ENCODE data around the gene GSDME. TPM values are rescaled to one million over a fixed set of nuclear protein-coding genes. Genes with fewer than 3 reads are reported as not detected.

Gene GSDME
- total and polyA plus RNA-seq, 2 experiments from 2014 or later, result 35.1 to 48.1 TPM

- no peak overlapping the region for H3K4me2 ChIP-seq
- no peaks in the 10 kb centered on the region for H3K9me3 ChIP-seq (ENCODE audit: low read depth)
- H3K79me2 ChIP-seq, result no peaks in the 10 kb centered on the region
- no peaks in the 10 kb centered on the region for H3K27me3 ChIP-seq
- no peaks in the 10 kb centered on the region for H4K20me1 ChIP-seq (ENCODE audit: insufficient read depth, poor library complexity, severe bottlenecking)
- no peak for DNase-seq (ENCODE audit: low spot score)
- no peaks in the 10 kb centered on the region for H3K9me2 ChIP-seq (replicated peaks; ENCODE audit: insufficient read depth)
- no peak overlapping the region for H3K4me3 ChIP-seq
- no peak for TF ChIP-seq EZH2phosphoT487 (IDR thresholded peaks at IDR 0.05; ENCODE audit: low read depth, severe bottlenecking, unreplicated experiment)
- TF ChIP-seq, protein P1, sequence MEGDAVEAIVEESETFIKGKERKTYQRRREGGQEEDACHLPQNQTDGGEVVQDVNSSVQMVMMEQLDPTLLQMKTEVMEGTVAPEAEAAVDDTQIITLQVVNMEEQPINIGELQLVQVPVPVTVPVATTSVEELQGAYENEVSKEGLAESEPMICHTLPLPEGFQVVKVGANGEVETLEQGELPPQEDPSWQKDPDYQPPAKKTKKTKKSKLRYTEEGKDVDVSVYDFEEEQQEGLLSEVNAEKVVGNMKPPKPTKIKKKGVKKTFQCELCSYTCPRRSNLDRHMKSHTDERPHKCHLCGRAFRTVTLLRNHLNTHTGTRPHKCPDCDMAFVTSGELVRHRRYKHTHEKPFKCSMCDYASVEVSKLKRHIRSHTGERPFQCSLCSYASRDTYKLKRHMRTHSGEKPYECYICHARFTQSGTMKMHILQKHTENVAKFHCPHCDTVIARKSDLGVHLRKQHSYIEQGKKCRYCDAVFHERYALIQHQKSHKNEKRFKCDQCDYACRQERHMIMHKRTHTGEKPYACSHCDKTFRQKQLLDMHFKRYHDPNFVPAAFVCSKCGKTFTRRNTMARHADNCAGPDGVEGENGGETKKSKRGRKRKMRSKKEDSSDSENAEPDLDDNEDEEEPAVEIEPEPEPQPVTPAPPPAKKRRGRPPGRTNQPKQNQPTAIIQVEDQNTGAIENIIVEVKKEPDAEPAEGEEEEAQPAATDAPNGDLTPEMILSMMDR (IDR thresholded peaks at IDR 0.05; ENCODE audit: poor library complexity), result no peak
- TF ChIP-seq EZH2 (IDR thresholded peaks at IDR 0.05; ENCODE audit: borderline replicate concordance), result no peak
- WGBS (ENCODE audit: low lambda C conversion rate, missing lambda C conversion rate), result 79% methylated on average over 2 of the region's 2 CpGs
- H3K27ac ChIP-seq, result no peak overlapping the region
- H2AFZ ChIP-seq, result no peak overlapping the region
- H3K36me3 ChIP-seq (replicated peaks; ENCODE audit: insufficient read depth, low read depth), result no peaks in the 10 kb centered on the region
- H3K4me1 ChIP-seq (ENCODE audit: insufficient read depth), result no peaks in the 10 kb centered on the region
Observed at GRCh38 chr7:24660546-24660945, 96.7 kb downstream of the GSDME start.

DNA sequence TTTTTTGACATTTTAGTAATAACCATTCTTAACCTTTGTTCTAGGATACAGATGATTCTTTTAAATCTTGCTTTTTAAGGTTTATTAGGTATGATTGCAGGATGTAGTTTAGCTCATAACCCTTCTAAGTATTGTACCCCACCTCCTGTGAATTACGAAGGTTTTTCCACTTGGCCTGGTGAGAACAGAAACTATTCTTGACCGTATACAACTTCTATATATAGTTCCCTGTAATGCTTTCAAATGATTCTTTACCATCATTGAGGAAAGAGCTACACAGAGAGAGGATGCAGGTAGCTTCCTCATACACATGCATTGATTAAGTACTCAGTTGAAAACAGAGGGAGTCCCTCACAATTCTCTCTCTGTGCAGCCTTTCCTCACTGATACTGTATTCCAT, 97.8 kb downstream of the GSDME start:
- Histone ChIP-seq H3K79me2 (no peaks in the 10 kb centered on the region), H3K27me3 (no peaks in the 10 kb centered on the region), H3K9me2 (replicated peaks; ENCODE audit: insufficient read depth) (no peaks in the 10 kb centered on the region), H3K9me3 (ENCODE audit: low read depth) (no peaks in the 10 kb centered on the region), H3K4me1 (ENCODE audit: insufficient read depth) (no peaks in the 10 kb centered on the region), H3K36me3 (replicated peaks; ENCODE audit: insufficient read depth, low read depth) (no peaks in the 10 kb centered on the region), H2AFZ (no peak overlapping the region), H3K4me2 (no peak overlapping the region), H3K27ac (no peak overlapping the region), H4K20me1 (ENCODE audit: insufficient read depth, poor library complexity, severe bottlenecking) (no peaks in the 10 kb centered on the region), H3K4me3 (no peak overlapping the region)
- 94% methylated on average over 2 of the region's 2 CpGs for WGBS (ENCODE audit: low lambda C conversion rate, missing lambda C conversion rate)
- TF ChIP-seq, protein P1 (IDR thresholded peaks at IDR 0.05; ENCODE audit: poor library complexity), result no peak
- TF ChIP-seq EZH2phosphoT487 (IDR thresholded peaks at IDR 0.05; ENCODE audit: low read depth, severe bottlenecking, unreplicated experiment) (no peak), EZH2 (IDR thresholded peaks at IDR 0.05; ENCODE audit: borderline replicate concordance) (no peak)
- DNase-seq (ENCODE audit: low spot score), result no peak

DNA sequence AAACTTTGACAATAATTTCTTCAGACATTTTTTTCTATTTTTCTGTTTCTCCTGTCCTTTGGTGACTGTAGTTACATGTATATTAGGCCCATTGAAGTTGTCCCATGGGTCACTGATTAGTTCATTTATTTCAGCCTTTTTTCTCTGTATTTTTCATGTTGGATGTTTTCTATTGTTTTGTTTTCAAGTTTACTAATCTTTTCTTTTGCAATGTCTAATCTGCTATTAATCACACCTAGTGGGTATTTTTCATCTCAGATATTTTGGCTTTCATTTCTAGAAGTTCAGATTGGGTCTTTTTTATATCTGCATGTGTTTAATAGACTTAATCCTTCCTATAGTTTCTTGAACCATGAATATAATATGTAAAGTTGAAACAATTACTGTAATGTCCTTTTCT, 99.3 kb downstream of the GSDME start:
- H2AFZ ChIP-seq, result no peak overlapping the region
- TF ChIP-seq EZH2phosphoT487 (IDR thresholded peaks at IDR 0.05; ENCODE audit: low read depth, severe bottlenecking, unreplicated experiment) (no peak), EZH2 (IDR thresholded peaks at IDR 0.05; ENCODE audit: borderline replicate concordance) (no peak)
- TF ChIP-seq, protein P1 (IDR thresholded peaks at IDR 0.05; ENCODE audit: poor library complexity), result no peak

GRCh38 chr7:24656608-24657007, 100.7 kb downstream of the GSDME start:
- no peaks in the 10 kb centered on the region for H3K9me2 ChIP-seq (replicated peaks; ENCODE audit: insufficient read depth)
- H3K4me2 ChIP-seq, result no peak overlapping the region
- no peak overlapping the region for H3K4me3 ChIP-seq
- TF ChIP-seq, protein P1 (IDR thresholded peaks at IDR 0.05; ENCODE audit: poor library complexity), result no peak
- no peak for TF ChIP-seq EZH2phosphoT487 (IDR thresholded peaks at IDR 0.05; ENCODE audit: low read depth, severe bottlenecking, unreplicated experiment)
- TF ChIP-seq EZH2 (IDR thresholded peaks at IDR 0.05; ENCODE audit: borderline replicate concordance), result no peak
- H4K20me1 ChIP-seq (ENCODE audit: insufficient read depth, poor library complexity, severe bottlenecking), result no peaks in the 10 kb centered on the region
- H3K27ac ChIP-seq, result no peak overlapping the region
- H3K27me3 ChIP-seq, result no peaks in the 10 kb centered on the region
- 81% methylated on average over 6 of the region's 6 CpGs for WGBS (ENCODE audit: low lambda C conversion rate, missing lambda C conversion rate)
- no peaks in the 10 kb centered on the region for H3K79me2 ChIP-seq
- H2AFZ ChIP-seq, result no peak overlapping the region
- DNase-seq (ENCODE audit: low spot score), result no peak
- no peaks in the 10 kb centered on the region for H3K9me3 ChIP-seq (ENCODE audit: low read depth)
- no peaks in the 10 kb centered on the region for H3K36me3 ChIP-seq (replicated peaks; ENCODE audit: insufficient read depth, low read depth)
- no peaks in the 10 kb centered on the region for H3K4me1 ChIP-seq (ENCODE audit: insufficient read depth)

More for the DNA sequence above, 99.3 kb downstream of the GSDME start:
- no peaks in the 10 kb centered on the region for H4K20me1 ChIP-seq (ENCODE audit: insufficient read depth, poor library complexity, severe bottlenecking)
- no peaks in the 10 kb centered on the region for H3K4me1 ChIP-seq (ENCODE audit: insufficient read depth)
- no peak for DNase-seq (ENCODE audit: low spot score)
- no peaks in the 10 kb centered on the region for H3K27me3 ChIP-seq
- H3K4me2 ChIP-seq, result no peak overlapping the region
- H3K4me3 ChIP-seq, result no peak overlapping the region
- no peaks in the 10 kb centered on the region for H3K9me2 ChIP-seq (replicated peaks; ENCODE audit: insufficient read depth)
- no peak overlapping the region for H3K27ac ChIP-seq
- no peaks in the 10 kb centered on the region for H3K79me2 ChIP-seq
- no peaks in the 10 kb centered on the region for H3K9me3 ChIP-seq (ENCODE audit: low read depth)
- H3K36me3 ChIP-seq (replicated peaks; ENCODE audit: insufficient read depth, low read depth), result no peaks in the 10 kb centered on the region
